Small intestine (tissue), 7 donors: ENCODE data around the gene TMEM209. TPM values are rescaled to one million over a fixed set of nuclear protein-coding genes. Genes with fewer than 3 reads are reported as not detected.
"Not testable (repeated sequence)": the region's sequence is repeated elsewhere in the genome, so short reads cannot be mapped to it uniquely, and the experiment has no call there.

Experiments
- DNase-seq, 2 donors: peaks; one replicate each; pipeline versions ENCODE4 v3.0.0 to v3.0.0-alpha.2; 2013
- FAIRE-seq: peaks from 2 replicates; lab custom pipeline; 2012; peaks lifted over from hg19 to GRCh38; lab: Jason Lieb, UNC
- H3K27ac ChIP-seq, 3 donors: one replicate each; pipeline ENCODE4 v1.5.1; 2013; ENCODE audit warnings: low read length in 2 of 3, mild to moderate bottlenecking in 2 of 3, control low read depth in 1 of 3, inconsistent platforms in 1 of 3, low read depth in 1 of 3, moderate library complexity in 1 of 3
- H3K27me3 ChIP-seq, 3 donors: one replicate each; pipeline ENCODE4 v1.6.1; 2013; ENCODE audit warnings: low read length in 3 of 3, inconsistent platforms in 1 of 3; ENCODE audit not compliant: control insufficient read depth in 3 of 3, insufficient read depth in 3 of 3
- H3K36me3 ChIP-seq, 3 donors: one replicate each; pipeline ENCODE4 v1.6.1; 2013; ENCODE audit warnings: low read length in 3 of 3, inconsistent platforms in 1 of 3, low read depth in 1 of 3, mild to moderate bottlenecking in 1 of 3, moderate library complexity in 1 of 3; ENCODE audit not compliant: control insufficient read depth in 3 of 3, insufficient read depth in 2 of 3
- H3K4me1 ChIP-seq, 3 donors: one replicate each; pipeline ENCODE4 v1.6.1; 2013; ENCODE audit warnings: low read length in 2 of 3, inconsistent platforms in 1 of 3, low read depth in 1 of 3, mild to moderate bottlenecking in 1 of 3, moderate library complexity in 1 of 3; ENCODE audit not compliant: control insufficient read depth in 3 of 3, insufficient read depth in 2 of 3
- H3K4me3 ChIP-seq, 3 donors: one replicate each; pipeline ENCODE4 v1.5.1; 2013; ENCODE audit warnings: low read length in 3 of 3, control low read depth in 1 of 3, inconsistent platforms in 1 of 3, low read depth in 1 of 3, mild to moderate bottlenecking in 1 of 3, moderate library complexity in 1 of 3
- H3K9me3 ChIP-seq, 2 donors: one replicate each; pipeline ENCODE4 v1.6.1; 2013; ENCODE audit warnings: low read depth in 1 of 2, low read length in 1 of 2; ENCODE audit not compliant: control insufficient read depth in 2 of 2, insufficient read depth in 1 of 2
- WGBS, 3 donors: extraction: QIAGEN DNeasy Blood & Tissue Kit; methylation state at CpG; one replicate each; pipeline ENCODE4 v1.1.7; 2013; 5-methylcytosine and 5-hydroxymethylcytosine counted together
- polyA plus RNA-seq, 4 donors: library from polyadenylated mRNA; stranded (reverse) in 3 of 4; unstranded in 1 of 4; fragments of 200-250 nt in 3 of 4; fragments of 120-200 nt in 1 of 4; gene quantifications; one replicate each; pipeline versions ENCODE4 v1.2.1 to v1.2.3, GENCODE V29; 2013
- donor health status: healthy with polysubstance abuse.
- donor health status: control.
- donor health status: control.
- donor health status: Bipolar disorder and iron deficiency.
- donor health status: healthy.

Gene TMEM209
- polyA plus RNA-seq, 4 donors: 4.3 to 15.5 (median 9.0) TPM

DNA sequence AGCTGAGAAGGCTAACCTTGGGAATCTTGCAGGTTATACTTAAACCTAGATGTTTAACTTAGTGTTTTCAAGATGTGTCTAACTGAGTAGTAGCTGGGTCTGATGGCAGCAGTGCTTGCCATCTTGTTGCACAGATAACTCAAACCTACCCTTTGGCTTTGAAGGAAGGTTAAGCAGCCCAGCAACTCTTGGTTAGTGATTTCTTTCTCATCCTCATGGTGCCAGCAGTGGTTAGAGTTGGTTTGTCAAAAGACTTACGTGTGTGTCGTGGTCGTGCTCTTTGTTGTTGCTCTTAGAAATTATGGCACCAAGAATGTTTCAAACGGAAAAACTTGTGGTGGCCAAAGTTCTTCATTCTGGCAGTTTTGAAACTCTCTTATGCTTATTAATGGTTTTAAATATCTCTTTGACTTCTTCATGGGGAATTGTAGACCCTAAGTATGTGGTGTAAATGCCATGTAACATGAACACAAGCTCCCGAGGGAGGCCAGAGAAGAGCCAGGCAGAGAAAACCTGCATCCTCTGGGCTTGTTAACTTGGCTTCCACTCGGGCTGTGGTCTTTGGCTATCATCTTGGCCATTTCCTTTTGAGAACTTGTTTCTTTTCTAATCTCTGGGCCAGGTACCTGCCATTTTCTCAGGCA, 73.9 kb downstream of the TMEM209 start:
- no peak overlapping the region for H3K27ac ChIP-seq
- no peaks in the 10 kb centered on the region for H3K27me3 ChIP-seq
- FAIRE-seq (no peak), DNase-seq (no peak)
- peaks cover 5 to 40% (median 10%) of the 10 kb centered on the region in 3 donors for H3K36me3 ChIP-seq
- H3K4me1 ChIP-seq: peaks cover 0 to 28% (median 6%) of the 10 kb centered on the region in 3 donors
- WGBS, 3 donors: 88 to 95% (median 90%) methylated on average over 6 of the region's 6 CpGs
- H3K9me3 ChIP-seq: no peaks in the 10 kb centered on the region
- no peak overlapping the region for H3K4me3 ChIP-seq

DNA sequence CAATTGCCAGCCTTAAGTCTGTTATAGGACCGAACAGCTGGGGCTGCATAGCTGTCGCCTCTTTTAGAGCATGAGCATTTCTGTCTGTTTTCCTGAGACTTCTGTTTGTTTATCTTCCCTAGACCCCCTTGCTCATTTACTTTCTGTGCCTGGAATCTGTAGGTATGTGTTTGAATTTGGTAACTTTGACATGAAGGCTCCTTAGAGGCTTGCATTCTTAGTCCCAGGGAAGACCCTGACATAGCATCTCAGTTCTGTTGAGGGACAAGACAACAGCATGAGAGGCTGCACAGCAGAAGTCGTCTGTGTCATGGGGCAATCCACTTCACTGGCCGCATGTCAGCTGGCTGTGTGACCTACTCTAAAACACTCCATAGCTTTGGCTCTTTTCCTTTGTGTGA, 76.2 kb downstream of the TMEM209 start:
- Histone ChIP-seq H3K36me3 (peaks cover 9 to 34% (median 12%) of the 10 kb centered on the region in 3 donors), H3K4me1 (peaks cover 0 to 18% (median 6%) of the 10 kb centered on the region in 3 donors), H3K4me3 (no peak overlapping the region), H3K27ac (no peak overlapping the region), H3K27me3 (no peaks in the 10 kb centered on the region), H3K9me3 (no peaks in the 10 kb centered on the region)
- no peak for DNase-seq
- no peak for FAIRE-seq
- WGBS, 3 donors: 75 to 95% (median 87%) methylated on average over 4 of the region's 4 CpGs

DNA sequence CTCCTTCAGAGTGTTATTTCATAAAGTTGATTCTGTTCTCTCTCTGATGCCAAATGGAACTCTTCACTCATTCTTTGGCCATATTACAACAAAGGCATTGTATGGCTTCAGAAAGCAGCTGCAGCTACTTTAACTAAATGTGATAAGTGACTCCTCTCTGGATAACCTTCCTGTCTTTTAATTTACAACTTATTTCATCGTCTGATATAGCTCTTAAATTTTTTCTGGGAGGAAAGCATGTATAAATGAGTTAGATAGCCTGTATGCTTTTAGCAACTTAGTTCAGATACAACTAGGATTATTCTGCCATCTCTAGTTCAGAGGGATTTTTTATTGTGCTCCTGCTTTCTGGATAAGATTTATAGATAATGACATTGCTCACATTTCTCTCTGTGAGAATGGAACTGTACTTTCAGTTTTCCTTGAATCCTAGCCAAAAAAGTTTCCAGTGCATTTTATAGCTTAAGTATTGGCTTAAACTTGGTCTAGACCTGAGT, 77.3 kb downstream of the TMEM209 start:
- no peaks in the 10 kb centered on the region for H3K9me3 ChIP-seq
- H3K27me3 ChIP-seq: no peaks in the 10 kb centered on the region
- DNase-seq (peak in 1 of 2 donors; percentile 70), FAIRE-seq (no peak)
- no peak overlapping the region for H3K27ac ChIP-seq
- peaks cover 9 to 34% (median 13%) of the 10 kb centered on the region in 3 donors for H3K36me3 ChIP-seq
- no peak overlapping the region for H3K4me3 ChIP-seq
- peaks cover 0 to 12% (median 6%) of the 10 kb centered on the region in 3 donors for H3K4me1 ChIP-seq
- WGBS, 3 donors: 17 to 36% (median 26%) methylated on average over 1 of the region's 1 CpG

DNA sequence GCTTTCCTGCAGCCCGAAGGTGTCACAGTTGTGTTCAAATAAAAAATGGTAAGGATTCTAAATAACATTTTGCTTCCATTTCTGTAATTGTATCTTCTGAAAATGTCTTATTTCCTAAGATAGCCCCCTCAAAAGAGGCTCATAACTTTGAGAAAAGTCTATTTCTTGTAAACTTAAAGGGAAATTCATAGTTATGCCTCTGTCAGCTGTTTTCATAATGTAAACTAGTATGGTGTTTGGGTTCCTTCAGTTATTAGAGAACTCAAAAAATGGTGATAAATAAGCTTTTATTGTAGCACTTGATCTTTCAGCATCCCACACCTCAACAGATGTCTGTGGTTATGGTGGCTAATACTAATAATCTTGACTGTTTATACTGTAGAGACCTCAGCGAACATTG, 77.8 kb downstream of the TMEM209 start:
- Histone ChIP-seq H3K36me3 (peaks cover 9 to 35% (median 17%) of the 10 kb centered on the region in 3 donors), H3K9me3 (no peaks in the 10 kb centered on the region), H3K27me3 (no peaks in the 10 kb centered on the region), H3K27ac (peak overlapping the region in 1 of 3 donors; percentile 4), H3K4me1 (peaks cover 0 to 8% (median 6%) of the 10 kb centered on the region in 3 donors), H3K4me3 (no peak overlapping the region)
- DNase-seq (no peak), FAIRE-seq (no peak)
- WGBS, 3 donors: 41 to 50% (median 42%) methylated on average over 2 of the region's 2 CpGs

DNA sequence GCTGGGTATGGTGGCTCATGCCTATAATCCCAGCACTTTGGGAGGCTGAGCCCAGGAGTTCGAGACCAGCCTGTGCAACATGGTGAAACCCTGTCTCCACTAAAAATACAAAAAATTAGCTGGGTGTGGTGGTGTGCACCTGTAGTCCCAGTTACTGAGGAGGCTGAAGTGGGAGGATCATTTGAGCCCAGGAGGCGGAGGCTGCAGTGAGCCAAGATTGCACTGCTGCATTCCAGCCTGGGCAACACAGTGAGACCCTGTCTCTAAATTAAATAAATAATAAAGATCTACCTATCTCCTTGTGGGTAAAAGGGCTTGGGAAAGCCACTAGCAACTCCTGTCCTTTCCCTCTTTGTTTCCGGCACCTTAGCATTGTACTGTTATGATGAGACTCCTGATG, 78.4 kb downstream of the TMEM209 start:
- H3K27ac ChIP-seq: peak overlapping the region in 1 of 3 donors; percentile 4
- 94 to 98% (median 94%) methylated on average over 3 of the region's 3 CpGs for WGBS, 3 donors
- not testable (repeated sequence) for FAIRE-seq, H3K27me3 ChIP-seq, DNase-seq, H3K4me1 ChIP-seq, H3K9me3 ChIP-seq, H3K4me3 ChIP-seq
- peaks cover 9 to 32% (median 19%) of the 10 kb centered on the region in 3 donors for H3K36me3 ChIP-seq

DNA sequence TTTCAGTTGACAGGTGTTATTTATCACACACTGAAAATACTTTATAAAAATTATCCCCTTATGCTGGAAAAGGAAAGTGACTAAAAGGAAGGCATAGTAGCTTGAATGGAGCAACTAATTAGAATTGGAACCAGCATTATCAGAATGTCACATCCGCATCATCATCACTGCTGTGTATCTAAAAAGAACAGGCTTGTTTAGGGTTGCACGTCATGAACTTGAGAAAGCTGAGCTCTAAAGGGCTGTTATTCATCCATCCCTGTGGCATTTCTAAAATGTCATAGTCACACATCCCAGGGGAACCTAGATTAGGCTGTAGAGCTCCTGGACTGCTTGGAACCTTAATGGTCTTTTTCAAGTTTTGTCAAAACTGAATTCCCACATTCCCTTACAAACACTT, 80.5 kb downstream of the TMEM209 start:
- Histone ChIP-seq H3K4me1 (peaks cover 0 to 6% (median 2%) of the 10 kb centered on the region in 3 donors), H3K36me3 (peaks cover 8 to 24% (median 21%) of the 10 kb centered on the region in 3 donors), H3K4me3 (no peak overlapping the region), H3K9me3 (no peaks in the 10 kb centered on the region), H3K27ac (no peak overlapping the region), H3K27me3 (no peaks in the 10 kb centered on the region)
- DNase-seq (no peak), FAIRE-seq (no peak)
- 89 to 93% (median 90%) methylated on average over 2 of the region's 2 CpGs for WGBS, 3 donors

DNA sequence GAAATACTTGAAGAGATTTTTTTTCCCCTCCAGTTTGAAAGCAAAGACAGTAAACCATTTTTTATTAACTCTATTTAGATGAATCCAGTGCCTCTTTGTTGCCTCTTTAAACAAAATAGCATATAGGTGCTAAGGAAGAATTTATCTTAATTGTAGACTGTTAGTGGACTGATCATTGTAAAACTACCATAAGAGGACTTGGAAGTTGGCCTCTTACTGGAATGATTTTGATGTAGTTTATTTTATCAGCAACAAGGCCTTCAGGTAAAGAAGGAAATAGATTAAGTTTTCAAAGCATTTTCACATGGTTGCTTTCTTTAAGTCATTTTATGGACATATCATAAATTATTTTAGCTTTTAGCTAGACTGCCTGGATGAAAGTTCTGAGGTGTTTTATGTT, 81.7 kb downstream of the TMEM209 start:
- Histone ChIP-seq H3K9me3 (no peaks in the 10 kb centered on the region), H3K36me3 (peaks cover 8 to 22% (median 18%) of the 10 kb centered on the region in 3 donors), H3K4me3 (no peak overlapping the region), H3K27ac (peak overlapping the region in 1 of 3 donors; percentile 19), H3K4me1 (peaks cover 0 to 3% (median 2%) of the 10 kb centered on the region in 3 donors), H3K27me3 (no peaks in the 10 kb centered on the region)
- DNase-seq (peak; percentile 54 to 59), FAIRE-seq (no peak)

DNA sequence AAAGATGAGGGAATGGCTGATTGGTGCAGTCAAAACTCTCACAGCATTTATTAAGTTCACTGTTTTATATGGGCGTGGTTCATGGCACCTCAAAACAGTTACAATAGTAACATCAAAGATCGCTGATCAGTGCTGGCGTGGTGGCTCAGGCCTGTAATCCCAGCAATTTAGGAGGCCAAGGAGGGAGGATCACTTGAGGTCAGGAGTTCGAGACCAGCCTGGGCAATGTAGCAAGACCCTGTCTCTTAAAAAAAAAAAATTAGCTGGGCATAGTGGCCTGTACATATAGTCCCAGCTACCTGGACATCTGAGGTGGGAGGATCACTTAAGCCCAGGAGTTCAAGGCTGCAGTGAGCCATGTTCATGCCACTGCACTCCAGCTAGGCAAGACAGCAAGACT, 86.4 kb downstream of the TMEM209 start:
- Histone ChIP-seq H3K27me3 (no peaks in the 10 kb centered on the region), H3K4me3 (no peak overlapping the region), H3K36me3 (peaks cover 7 to 16% (median 13%) of the 10 kb centered on the region in 3 donors), H3K9me3 (no peaks in the 10 kb centered on the region), H3K4me1 (peaks cover 0 to 8% (median 0%) of the 10 kb centered on the region in 3 donors), H3K27ac (no peak overlapping the region)
- no peak for DNase-seq
- 78 to 90% (median 79%) methylated on average over 4 of the region's 4 CpGs for WGBS, 3 donors
- FAIRE-seq: no peak
